ENCODE results near the gene C2orf66. TPM values are rescaled to one million over a fixed set of nuclear protein-coding genes. Genes with fewer than 3 reads are reported as not detected.

C2orf66 gene
- total RNA-seq: under 0.01 and 0.12 TPM in 2 replicates

GRCh38 chr2:196809260-196809659 is at the start of gene C2orf66:
Gene C2orf66, minus strand, starts transcription at chr2:196809355. Its CDS starts 19 bp downstream, at chr2:196809336.

Other genes with a start within 250 kb of the C2orf66 start
- gene HECW2, start 215.8 kb downstream of the C2orf66 start, total RNA-seq: 0.87 and 1.8 TPM in 2 replicates
- 6.4 and 14.7 TPM in 2 replicates for gene CCDC150, start 169.6 kb downstream of the C2orf66 start, total RNA-seq
- gene GTF3C3, start 9.7 kb downstream of the C2orf66 start, total RNA-seq: 52.5 and 54.7 TPM in 2 replicates
- gene PGAP1, start 117.4 kb upstream of the C2orf66 start, total RNA-seq: 8.5 and 11.6 TPM in 2 replicates

Data from uterine smooth muscle cell (primary cell).